GM04503 (cell line): ENCODE measurements around the gene CD40.

ENCODE experiments used
- DNase-seq: peaks from one replicate; pipeline ENCODE4 v3.0.0-alpha.2; 2012; ENCODE audit warnings: low read depth

CD40 gene

DNA sequence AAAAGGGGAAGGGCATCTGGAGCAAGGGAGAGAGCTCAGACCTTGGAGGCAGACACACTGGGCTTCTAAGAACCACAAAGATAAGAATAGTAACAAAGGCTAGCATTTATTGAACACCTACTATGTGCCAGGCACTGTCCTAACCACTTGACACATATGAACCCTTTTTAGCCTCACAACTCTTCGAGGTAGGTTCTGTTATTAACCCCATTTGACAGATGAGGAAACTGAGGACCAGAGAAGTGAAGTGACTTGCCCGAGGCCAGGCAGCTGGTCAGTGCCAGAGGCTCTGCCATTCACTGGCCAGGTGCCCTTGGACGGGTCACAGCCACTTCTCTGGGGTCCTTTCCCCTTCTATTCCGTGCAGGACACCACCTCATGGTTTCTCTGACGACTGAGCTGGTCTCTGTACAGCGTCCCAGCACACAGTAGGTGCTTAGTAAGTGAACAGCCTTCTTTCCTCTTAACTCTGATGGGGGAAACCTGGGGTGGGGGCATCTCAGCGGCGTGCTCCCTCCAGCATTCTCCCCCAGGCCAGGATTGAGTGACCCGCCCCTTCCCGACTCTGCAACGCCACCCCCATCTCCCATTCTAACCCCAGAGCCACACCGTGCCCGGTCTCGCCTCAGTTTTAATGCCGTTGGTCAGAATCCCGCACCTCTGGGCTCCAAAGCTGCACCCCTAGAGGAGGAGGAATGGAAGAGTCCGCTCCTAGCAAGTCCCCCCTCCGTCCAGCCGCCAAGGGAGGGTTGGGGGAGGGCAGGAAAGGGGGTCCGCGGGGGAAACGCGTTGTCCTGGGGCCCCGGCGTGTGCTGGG is 55.7 kb downstream of the CD40 start:
- DNase-seq, result no peak

DNA sequence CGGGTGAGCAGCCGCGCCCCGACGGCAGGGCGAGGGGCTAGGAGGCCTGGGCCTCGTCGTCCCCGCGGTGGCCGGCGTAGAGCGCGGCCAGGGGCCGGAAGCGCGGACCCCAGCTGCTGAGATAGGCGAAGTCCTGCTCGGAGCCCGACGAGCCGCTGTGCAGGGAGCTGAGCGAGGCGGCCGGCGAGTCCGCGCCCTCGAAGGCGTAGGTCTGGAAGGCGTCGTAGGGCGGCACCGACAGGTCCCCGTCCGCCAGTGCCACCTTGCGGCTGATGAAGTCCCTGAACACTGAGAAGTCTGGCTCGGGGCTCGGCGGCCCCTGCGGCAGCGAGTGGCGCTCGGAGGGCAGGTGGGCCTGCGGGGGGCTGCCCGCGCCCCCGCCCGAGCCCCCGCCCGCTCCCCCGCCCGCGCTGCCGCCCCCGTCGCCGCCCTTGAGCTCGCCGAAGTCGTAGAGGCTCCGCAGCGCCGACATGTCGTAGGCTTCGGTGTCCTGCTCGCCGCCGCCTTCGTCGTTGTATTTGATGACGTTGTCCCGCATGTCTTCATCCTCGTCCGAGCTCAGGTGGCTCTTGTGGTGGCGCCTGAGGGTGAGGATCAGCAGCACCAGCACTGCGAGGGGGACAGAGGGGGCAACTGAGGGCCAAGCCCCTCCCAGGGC is 56.5 kb downstream of the CD40 start:
- DNase-seq, result no peak

DNA sequence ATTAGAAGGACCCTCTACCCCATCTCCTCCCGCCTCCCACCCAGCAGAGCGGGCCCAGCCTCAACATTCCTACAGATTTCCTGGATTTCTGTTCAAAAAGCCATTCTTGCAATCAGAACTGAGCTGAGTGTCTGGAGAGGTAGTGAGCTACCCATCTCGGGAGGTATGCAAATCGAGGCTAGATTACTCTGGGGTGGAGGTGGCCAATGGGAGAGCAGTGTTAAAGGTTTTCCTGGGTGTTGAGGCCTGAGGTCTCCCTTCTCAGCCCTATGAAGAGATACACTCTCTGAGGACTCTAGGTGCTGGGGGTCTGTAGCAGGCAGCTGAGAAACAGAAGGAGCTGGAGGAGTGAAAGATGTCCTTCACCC is 57.0 kb downstream of the CD40 start:
- no peak for DNase-seq

DNA sequence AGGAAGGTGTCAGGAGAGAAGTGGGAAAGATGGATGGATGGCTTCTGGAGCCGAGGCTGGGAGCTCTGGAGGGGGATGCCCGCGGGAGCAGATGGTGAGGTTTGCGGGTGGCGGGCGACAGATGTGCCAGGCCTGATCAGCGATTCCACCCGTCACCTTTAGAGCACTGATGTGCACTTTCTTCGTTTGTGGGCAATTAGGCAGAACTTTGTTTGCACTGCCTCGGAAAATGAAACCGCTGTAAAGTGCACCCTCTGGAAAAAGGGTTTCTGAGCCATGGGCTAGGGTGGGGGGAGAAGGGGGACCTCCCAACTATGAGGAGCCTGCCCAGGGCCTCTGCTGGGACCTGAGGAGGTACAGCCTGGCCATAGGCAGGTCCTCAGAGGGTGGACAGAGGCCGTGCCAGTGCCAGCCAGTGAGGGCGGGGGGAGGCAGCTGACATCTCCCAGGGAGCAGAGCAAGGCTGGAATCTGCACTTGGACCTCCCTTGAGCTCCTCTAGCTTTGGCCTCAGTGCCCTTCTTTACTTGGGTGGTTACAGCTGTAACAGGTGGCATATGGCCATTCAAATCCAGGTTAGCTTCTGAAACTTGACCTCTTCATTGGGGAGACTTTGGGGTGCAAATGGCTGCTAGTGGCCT is 58.7 kb downstream of the CD40 start:
- no peak for DNase-seq

DNA sequence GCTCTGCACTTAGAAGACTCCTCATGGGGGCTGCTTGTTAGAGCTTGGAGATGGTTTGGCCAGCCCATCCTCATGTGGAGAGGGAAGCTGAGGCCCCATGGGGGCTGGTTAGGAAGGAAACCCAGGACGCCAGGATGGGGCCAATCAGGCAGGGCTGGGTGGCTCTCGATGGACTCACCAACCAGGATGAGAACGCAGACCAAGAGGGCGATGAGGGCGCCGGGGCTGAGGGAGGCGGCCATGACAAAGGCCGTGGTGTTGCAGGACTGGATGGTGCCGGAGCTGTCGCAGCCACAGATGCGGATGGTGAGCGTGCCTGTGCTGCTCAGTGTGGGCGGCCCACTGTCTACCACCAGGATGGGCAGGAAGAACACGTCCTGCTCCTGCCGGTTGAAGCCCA is 59.7 kb downstream of the CD40 start:
- DNase-seq, result no peak

DNA sequence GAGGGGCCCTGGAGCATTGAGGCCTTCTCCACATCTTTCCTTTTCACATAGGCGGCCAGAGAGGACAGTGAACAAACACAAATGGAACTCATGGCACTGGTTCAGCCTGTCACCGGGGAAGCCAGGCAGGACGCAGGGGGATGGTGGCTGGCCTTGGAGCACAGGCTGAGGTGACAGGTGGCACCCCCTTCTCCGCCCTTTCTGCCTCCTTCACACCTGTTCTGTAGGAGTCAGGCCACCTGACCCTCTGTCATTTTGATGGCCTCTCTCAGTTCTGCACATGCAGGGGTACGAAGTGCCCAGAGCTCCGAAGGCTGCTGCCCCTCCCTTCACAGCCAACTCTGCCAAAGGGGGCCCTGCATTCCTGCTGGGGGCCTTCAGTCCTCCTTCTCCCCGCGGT is 60.8 kb downstream of the CD40 start:
- DNase-seq, result no peak
